NCI-H2107 treated with DMSO at 0.1 percent for 48 hours (cell line): ENCODE data around the gene RAN.
"Not testable (repeated sequence)": the region's sequence is repeated elsewhere in the genome, so short reads cannot be mapped to it uniquely, and the experiment has no call there.

Source experiments
- DNase-seq: peaks from one replicate; lab custom pipeline; 2025; ENCODE audit not compliant: unreplicated experiment; lab: John Stamatoyannopoulos, UW

Gene RAN

DNA sequence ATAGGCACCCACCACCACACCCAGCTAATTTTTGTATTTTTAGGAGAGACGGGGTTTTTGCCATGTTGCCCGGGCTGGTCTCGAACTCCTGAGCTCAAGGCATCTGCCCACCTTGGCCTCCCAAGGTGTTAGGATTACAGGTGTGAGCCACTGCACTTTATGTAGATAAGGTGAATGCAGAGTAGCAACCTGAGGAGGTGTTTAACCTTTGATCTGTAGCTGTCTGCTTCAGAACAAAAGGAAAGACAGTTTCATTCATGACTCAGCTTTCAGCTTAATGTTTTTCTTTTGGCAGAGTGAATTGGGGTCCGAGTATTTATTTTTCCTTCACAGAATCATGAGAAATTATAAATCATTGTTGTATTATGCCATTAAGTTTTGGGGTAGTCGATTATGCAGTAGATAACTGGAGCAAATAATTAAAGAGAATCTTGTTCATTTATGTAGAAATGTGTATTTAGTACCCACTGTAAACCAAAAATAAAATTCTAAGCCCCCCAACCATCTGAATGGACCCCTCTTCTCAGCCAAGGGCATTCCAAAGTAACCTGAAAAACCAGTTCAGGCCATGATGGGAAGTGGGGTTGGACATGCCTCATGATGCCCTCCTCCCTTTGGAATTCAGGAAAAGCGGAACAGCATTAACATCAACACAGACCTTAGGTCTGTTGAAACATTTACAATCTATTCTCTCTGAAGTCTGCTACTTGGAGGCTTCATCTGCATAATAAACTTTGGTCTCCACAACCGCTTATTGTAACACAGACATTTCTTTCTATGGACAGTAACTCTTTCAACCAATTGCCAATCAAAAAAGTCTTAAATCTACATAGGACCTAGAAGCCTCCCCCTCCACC is 22.1 kb upstream of the RAN start:
- no peak for DNase-seq

DNA sequence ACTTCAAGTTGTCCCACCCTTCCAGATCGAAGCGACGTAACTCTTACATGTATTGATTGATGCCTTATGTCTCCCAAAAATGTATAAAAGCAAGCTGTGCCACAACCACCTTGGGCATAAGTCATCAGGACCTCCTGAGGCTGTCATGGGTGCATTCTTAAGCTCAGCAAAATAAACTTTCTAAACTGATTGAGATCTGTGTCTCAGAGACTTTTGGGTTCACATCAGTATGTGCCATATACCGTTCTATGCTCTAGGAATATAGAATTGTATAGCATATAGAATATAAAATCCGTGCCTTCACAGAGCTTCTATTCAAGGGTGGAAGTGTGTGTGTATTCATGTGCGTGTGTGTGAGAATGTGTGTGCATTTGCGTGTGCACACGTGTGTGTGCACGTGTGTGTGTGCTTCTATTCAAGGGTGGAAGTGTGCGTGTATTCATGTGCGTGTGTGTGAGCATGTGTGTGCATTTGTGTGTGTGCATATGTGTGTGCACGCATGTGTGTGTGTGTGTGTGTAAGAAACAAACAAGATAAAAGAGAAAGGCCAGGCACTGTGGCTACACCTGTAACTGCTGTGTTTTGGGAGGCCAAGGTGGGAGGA is 21.3 kb upstream of the RAN start:
- no peak for DNase-seq

DNA sequence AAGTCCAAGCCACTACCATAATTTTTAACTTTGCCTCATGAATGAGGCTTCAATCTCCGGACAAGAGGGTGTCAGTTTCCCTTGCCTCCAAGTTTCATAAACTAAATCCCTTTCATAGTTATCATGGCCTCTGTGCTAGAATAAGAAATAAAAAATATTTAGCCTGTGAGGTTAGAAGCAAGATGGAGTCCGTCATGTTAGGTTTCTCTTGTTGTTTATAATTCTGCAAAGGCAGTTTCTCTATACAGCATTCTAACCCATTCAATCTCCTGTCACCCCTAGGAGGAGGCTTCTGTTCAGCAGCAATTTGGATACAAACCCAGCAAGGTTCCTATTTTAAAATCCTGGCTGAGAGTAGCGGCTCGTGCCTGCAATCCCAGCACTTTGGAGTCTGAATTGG is 15.8 kb upstream of the RAN start:
- DNase-seq: no peak

DNA sequence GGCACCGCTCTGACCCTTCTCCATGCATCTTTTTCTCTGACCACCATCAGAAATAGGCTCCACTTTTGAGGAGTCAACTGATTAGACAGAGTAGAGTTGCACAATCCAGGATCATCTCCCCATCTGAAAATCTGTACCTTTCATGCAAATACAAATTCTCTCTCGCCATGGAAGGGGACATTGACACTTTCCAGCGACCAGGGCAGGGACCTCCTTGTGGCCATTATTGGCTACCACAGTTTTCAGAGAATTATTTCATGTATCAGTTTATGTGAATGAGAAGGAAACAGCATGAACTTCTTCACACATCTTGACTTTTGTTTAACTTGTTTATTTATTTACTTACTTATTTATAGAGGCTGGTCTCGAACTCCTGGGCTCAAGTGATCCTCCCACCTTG is 13.8 kb upstream of the RAN start:
- DNase-seq: no peak

DNA sequence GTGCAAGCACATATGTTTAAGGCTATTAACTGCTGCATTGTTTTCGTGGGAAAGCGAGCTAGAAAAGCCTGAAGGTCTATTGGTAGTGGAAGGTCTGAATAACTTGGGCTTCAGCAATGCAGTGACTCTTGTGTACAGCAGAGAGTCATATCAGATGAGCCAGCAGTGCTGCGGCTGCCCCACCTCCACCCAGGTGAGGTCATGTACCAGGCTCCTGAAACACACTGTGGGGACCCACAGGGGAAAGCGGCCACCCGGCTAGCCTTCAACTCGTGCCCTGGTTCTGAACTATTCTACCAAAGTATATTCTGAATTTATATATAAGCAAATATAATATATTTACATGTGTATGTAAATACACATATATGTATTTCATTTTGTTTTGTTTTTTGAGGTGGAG is 12.7 kb upstream of the RAN start:
- DNase-seq: no peak

DNA sequence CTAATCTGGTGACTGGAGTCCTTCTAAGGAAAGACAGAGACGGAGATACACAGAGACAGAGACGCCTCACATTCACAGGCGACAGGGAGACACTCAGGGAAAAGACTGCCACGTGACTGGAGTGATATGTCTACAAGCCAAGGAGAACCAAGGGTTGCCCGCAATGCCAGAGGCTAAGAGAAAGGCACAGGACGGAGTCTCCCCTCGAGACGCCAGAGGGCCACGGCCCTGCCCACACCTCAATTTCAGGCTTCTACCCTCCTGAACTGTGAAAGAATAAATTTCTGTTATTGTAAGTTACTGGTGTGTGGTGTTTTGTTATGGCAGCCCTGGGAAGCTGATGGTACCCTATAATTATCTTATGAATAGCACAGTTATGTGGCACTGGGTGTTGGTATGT is 11.6 kb upstream of the RAN start:
- DNase-seq: no peak

DNA sequence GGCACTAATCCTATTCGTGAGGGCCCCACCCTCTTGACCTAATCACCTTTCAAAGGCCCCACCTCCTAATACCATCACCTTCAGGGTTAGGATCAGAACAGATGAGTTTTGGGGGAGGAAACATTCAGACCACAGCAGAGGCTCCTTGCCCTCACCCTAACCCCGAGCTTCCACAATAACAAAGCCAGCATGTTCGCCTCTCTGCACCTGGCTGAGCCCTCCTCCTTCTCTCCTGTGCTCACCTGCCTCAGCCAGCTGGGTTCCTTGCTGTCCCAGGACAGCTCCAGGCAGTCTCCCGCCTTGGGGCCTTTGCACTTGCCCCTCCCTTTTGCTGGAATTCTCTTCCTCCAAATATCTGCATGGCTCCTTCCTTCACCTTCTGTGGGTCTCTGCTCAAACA is 9.7 kb upstream of the RAN start:
- DNase-seq: no peak

DNA sequence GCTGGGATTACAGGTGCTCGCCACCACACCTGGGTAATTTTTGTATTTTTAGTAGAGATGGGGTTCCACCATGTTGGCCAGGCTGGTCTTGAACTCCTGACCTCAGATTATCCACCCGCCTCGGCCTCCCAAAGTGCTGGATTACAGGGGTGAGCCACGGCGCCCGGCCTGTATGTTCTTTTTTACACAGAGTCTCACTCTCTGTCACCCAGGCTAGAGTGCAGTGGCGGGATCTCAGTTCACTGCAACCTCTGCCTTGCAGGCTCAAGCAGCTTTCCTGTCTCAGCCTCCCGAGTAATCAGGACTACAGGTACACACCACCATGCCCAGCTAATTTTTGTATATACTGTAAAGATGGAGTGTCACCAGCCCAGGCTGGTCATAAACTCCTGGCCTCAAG is 9.1 kb upstream of the RAN start:
- DNase-seq: not testable (repeated sequence)

DNA sequence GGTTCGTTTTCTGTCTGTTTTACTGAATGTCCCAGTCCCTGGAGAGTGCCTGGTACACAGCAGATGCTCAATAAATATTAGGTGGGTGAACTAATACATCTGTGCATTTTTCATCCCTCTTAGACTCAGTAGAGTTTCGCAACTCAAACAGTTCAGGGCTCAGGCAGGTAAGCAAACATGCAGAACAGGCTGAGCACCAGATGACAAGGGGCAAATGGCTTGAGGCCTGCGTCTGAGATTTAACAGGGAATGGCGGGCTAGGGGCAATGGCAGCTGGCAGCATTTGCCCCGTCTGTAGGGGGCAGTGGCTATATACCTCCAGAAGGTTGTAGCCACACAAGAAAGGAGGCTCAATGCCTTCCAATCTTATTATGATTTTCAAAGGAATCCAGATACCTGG is 8.6 kb upstream of the RAN start:
- no peak for DNase-seq

DNA sequence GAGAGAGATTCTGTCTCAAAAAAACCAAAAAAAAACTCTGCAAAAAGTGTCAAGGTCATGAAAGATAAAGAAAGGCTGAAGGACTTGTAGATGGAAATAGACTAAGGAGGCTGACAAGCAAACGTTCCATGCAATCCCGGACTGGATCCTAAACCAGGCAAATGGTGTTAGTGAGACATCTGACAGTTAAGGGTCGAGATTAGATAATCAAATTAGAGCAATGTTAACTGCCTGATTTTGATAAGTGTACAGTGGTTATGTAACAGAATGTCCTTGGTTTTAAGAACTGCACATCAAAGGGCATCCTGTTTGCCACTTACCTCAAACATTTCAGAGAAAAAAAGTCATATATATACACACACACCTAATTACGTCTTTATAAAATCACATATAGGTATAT is 3.5 kb upstream of the RAN start:
- DNase-seq: no peak

DNA sequence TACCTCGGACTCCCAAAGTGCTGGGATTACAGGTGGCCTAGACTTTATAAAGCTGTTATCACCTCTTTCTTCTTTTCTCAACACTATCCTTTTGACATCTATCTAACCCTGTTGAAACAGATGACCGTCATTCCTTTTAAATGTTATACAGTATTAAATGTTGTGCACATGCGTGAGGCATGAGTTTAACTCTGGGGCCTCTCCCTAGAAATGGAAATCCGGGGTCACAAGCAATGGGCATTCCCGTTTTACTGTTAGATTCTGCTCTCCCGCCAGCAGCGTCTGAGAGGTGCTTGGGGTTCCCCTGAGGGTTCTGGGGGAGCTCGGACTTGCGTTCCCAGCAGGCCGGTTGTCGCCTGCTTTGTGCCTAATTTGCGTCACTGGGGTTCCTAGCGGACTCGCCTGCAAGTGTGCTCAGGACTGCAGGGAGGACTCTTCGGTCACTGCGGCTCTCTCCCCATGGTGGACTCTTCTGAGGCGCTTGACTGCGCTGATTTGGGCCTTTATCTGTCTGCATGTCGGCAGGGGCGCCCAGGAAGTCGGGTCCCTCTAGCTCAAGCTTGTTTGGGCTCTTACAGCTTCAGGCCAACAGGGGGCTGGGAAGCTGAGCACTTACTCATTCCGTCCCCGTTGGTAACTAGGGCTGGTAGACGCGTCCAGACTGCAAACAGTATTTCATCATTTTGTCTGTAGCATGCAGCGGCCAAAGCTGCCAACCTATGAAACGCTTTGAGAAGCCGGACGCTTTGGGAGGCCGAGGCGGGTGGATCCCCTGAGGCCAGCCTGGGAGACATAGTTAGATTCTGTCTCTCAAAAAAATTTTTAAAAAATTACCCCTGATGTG is 1.2 kb upstream of the RAN start:
- no peak for DNase-seq

DNA sequence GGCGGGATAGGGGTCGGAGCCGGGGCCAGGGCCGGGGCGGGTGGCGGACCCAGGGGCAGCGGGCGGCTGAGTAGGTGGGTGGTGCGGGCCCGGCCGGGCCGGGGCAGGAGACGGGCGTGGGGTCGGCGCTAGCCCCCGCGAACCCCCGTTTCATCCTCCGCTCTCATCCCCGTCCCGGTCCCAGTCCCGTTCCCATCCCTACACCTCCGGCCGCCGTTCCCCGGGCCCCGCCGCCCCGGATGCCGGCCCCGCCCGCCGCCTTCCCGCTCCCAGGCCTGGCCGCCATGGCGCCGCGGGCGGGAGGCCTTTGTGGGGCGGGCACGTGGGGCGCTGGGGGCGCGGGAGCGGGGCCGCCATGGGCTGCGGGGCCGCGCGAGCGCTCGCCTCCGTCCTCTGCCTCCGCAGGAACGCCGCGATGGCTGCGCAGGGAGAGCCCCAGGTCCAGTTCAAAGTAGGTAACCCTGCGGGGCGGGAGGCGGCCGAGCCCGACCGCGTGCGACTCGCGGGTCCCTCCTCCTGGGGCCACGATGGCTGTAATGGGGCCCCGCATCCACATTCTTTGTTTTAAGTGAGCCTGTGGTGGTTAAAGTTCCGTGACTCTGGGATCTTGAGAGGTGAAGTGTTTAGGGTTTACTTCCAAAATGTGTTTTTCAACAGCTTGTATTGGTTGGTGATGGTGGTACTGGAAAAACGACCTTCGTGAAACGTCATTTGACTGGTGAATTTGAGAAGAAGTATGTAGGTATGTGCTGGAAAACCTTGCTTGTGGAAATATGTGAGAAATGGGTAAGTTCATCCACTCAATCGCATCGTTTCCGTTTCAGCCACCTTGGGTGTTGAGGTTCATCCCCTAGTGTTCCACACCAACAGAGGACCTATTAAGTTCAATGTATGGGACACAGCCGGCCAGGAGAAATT is 572 bp downstream of the RAN start:
- no peak for DNase-seq

DNA sequence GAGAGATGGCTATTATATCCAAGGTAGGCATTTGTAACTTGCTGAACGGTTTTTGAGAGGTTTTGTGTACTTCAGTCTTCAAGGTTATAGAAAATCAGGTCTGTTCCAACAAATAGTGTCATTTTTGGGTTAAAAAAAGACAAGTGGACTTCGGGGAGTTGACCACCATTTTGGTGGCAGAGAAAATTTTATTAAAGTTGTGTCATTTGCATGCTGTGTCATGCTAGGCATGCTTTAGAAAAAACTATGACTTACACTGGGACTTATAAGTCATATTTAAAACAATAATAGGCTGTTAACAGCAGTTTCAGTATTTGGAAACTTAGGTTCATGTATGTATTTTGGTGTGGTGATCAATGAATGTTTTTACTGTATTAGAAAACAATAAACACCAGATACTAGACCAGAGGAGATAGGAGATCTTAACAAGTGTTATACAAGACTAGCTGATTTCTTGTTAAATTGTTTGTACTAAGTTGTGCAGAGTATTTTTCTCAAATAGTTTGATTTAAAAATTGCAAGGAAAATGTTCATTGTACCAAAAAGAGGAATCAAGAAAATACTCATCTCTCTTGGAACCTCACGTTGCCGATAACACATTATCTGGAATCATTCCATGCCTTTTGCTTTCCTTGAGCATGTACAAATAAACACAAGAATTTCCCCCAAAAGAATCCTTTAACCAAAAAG is 1.4 kb downstream of the RAN start:
- no peak for DNase-seq

DNA sequence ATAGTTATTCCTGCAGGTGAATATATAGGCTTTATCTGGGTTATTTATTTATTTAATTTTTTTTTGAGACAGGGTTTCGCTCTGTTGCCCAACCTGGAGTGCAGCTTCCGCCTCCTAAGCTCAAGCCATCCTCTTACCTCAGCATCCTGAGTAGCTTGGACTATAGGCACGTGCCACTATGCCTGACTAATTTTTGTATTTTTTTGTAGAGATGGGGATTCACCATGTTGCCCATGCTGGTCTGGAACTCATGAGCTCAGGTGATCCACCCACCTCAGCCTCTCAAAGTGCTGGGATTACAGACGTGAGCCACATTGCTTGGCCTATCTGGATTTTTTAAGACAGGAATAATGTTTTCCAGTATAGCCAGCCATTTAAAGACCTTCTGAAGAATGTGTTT is 2.0 kb downstream of the RAN start:
- no peak for DNase-seq

DNA sequence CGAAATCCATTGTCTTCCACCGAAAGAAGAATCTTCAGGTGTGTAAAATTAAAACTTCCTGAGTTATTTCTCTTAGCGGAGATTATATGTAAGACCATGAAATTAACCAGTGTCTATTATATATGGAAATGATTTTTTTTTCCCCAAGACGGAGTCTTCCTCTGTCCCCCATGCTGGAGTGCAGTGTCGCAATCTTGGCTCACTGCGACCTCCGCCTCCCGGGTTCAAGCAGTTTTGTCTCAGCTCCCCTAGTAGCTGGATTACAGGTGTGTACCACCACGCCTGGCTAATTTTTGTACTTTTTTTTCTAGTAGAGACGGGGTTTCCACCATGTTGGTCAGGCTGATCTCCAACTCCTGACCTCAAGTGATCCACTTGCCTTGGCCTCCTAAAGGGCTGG is 2.8 kb downstream of the RAN start:
- DNase-seq: no peak

DNA sequence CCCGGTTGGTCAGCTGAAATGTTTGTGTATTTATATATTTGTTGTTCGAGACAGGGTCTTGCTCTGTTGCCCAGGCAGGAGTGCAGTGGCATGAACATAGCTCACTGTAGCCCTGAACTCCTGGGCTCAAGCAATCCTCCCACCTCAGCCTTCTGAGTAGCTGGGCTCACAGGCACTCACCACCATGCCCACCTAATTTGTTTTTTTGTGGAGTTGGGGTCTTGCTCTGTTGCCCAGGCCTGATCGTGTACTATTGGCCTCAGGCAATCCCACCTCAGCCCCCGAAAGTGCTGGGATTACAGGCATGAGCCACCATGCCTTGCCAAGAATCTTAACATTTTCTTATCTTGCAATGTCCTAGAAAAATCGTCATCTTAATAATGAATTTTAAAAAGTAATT is 3.3 kb downstream of the RAN start:
- DNase-seq: no peak

DNA sequence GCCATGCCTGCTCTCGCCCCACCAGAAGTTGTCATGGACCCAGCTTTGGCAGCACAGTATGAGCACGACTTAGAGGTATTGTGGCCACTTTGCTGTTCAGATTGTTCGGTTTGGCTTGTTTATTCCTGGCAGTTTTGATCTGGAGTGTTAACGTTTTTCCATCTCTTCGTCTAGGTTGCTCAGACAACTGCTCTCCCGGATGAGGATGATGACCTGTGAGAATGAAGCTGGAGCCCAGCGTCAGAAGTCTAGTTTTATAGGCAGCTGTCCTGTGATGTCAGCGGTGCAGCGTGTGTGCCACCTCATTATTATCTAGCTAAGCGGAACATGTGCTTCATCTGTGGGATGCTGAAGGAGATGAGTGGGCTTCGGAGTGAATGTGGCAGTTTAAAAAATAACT is 3.8 kb downstream of the RAN start:
- not testable (repeated sequence) for DNase-seq

DNA sequence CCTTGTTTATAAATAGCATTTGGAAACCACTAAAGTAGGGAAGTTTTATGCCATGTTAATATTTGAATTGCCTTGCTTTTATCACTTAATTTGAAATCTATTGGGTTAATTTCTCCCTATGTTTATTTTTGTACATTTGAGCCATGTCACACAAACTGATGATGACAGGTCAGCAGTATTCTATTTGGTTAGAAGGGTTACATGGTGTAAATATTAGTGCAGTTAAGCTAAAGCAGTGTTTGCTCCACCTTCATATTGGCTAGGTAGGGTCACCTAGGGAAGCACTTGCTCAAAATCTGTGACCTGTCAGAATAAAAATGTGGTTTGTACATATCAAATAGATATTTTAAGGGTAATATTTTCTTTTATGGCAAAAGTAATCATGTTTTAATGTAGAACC is 4.4 kb downstream of the RAN start:
- DNase-seq: no peak

DNA sequence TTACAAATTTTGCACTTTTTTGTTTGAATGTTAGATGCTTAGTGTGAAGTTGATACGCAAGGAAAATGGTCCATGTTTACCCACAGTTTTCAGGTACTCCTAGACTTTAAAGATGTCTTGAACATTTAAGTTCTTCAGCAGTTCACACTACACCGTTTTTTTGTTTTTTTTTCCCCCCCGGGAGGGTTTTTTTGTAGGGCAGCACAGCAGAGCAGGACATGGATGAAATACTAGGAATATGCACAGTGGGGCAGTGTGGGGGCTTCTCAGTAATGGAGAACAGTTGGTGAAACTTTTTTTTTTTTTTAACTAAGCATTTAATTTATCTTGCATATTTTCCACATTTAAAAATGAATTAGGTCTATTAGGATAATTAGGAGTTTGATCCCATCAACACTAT is 4.9 kb downstream of the RAN start:
- no peak for DNase-seq

DNA sequence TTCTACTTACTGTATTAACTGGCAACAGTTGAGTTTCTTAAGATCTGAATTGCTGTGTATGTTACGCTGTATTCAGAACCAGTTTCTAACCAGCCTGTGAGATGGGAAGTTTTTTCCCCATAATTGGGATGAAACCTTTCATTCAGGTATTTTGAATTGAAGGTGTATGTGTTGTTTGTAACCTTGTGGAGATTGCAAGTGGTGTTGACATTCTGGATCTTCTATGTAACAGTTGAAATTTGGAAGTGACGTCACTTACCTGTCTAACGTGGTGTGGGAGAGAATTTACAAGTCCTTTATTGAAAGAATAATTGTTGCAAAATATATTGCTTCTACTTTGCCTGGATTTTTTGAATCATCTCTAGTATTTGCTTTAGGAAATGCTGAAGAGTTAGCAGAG is 5.5 kb downstream of the RAN start:
- no peak for DNase-seq
